ENCODE results near the gene CPSF4L. TPM values are rescaled to one million over a fixed set of nuclear protein-coding genes. Genes with fewer than 3 reads are reported as not detected.
A peak's percentile ranks its signal among the peaks of the same experiment; 100 is the strongest.

The CPSF4L gene
- total and polyA plus RNA-seq, 8 donors, result 0.20 to 0.73 (median 0.33) TPM; not detected in 2

GRCh38 chr17:73278049-73278464 lies 16.4 kb upstream of the CPSF4L start:
- H3K4me1 ChIP-seq, result peaks cover 4 to 9% of the 10 kb centered on the region in 2 donors
- H3K9me3 ChIP-seq, result no peaks in the 10 kb centered on the region
- no peaks in the 10 kb centered on the region for H3K27me3 ChIP-seq
- DNase-seq, result no peak
- no peak overlapping the region for H3K4me3 ChIP-seq
- no peak for TF ChIP-seq CTCF (IDR thresholded peaks at IDR 0.05)
- H3K27ac ChIP-seq, result no peak overlapping the region
- H3K36me3 ChIP-seq, result peaks cover 0 to 13% of the 10 kb centered on the region in 2 donors
- intact Hi-C loops (cut with DNase I), result no loop called here
- peak; percentile 9 for ATAC-seq

GRCh38 chr17:73274490-73274889 lies 12.8 kb upstream of the CPSF4L start:
- no peak for ATAC-seq
- no peak for DNase-seq
- Histone ChIP-seq H3K36me3 (no peaks in the 10 kb centered on the region), H3K9me3 (no peaks in the 10 kb centered on the region), H3K27me3 (no peaks in the 10 kb centered on the region), H3K4me3 (no peak overlapping the region), H3K27ac (no peak overlapping the region), H3K4me1 (peaks cover 4 to 9% of the 10 kb centered on the region in 2 donors)
- TF ChIP-seq CTCF (IDR thresholded peaks at IDR 0.05), result no peak
- intact Hi-C loops (cut with DNase I), result no loop called here

GRCh38 chr17:73272906-73273218 lies 11.2 kb upstream of the CPSF4L start:
- no peaks in the 10 kb centered on the region for H3K4me1 ChIP-seq
- H3K9me3 ChIP-seq, result no peaks in the 10 kb centered on the region
- H3K27ac ChIP-seq, result no peak overlapping the region
- DNase-seq, result no peak
- intact Hi-C loops (cut with DNase I), result no loop called here
- no peak for TF ChIP-seq CTCF (IDR thresholded peaks at IDR 0.05)
- H3K27me3 ChIP-seq, result no peaks in the 10 kb centered on the region
- no peak overlapping the region for H3K4me3 ChIP-seq
- no peak for ATAC-seq
- H3K36me3 ChIP-seq, result no peaks in the 10 kb centered on the region

DNA sequence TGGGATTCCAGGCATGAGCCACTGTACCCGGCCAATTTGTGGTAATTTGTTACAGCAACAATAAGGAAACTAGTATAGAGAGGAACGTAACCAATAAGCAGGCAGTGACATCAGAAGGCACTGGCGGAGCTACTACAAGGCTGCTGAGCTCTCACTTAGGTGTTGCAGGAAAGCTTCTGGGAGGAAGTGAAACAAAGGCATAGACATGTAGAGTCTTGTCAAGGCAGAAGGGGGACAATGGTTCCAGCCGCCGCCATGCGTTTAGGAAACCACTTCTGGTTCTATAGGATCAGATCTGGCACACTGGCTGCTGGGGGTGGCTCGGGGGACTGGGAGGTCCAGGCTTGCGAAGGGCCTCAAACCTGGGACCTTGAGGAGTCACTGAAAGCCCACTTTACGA lies 9.4 kb upstream of the CPSF4L start:
- ATAC-seq, result no peak
- Histone ChIP-seq H3K27me3 (no peaks in the 10 kb centered on the region), H3K9me3 (no peaks in the 10 kb centered on the region), H3K36me3 (no peaks in the 10 kb centered on the region), H3K27ac (no peak overlapping the region), H3K4me3 (no peak overlapping the region), H3K4me1 (no peaks in the 10 kb centered on the region)
- no peak for TF ChIP-seq CTCF (IDR thresholded peaks at IDR 0.05)
- intact Hi-C loops (cut with DNase I), result no loop called here
- no peak for DNase-seq

DNA sequence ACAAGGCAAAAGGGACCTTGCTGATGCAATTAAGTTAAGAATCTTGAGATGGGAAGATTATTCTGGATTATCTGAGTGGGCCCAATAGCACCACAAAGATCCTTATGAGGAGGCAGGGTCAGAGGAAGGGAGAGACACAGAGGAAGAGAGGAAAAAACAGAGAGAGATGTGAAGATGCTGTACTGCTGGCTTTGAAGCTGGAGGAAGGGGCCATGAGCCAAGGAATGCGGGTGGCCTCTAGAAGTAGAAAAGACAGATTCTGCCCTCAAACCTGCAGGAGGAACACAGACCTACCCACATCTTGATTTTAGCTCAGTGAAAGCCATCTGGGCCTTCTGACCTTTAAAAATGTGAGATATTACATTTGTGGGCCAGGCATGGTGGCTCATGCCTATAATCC lies 8.1 kb upstream of the CPSF4L start:
- Histone ChIP-seq H3K4me1 (no peaks in the 10 kb centered on the region), H3K9me3 (no peaks in the 10 kb centered on the region), H3K27me3 (no peaks in the 10 kb centered on the region), H3K27ac (no peak overlapping the region), H3K4me3 (no peak overlapping the region), H3K36me3 (no peaks in the 10 kb centered on the region)
- no peak for DNase-seq
- intact Hi-C loops (cut with DNase I), result loop anchor here in 1 of 2 donors (5.0 kb wide), 1 partner anchor 93 kb away; no protein-coding TSS in a partner anchor
- TF ChIP-seq CTCF (IDR thresholded peaks at IDR 0.05), result no peak
- ATAC-seq, result no peak
